WI38 (cell line): ENCODE results near the gene TEKT5.

Experiments
- H3K4me3 ChIP-seq: 2 replicates; pipeline ENCODE4 v1.5.1; 2011; ENCODE audit warnings: low read depth, mild to moderate bottlenecking, control low read depth, low read length
- CTCF ChIP-seq: IDR thresholded peaks from 2 replicates; pipeline ENCODE4 v1.5.1; 2012; ENCODE audit warnings: low read depth, mild to moderate bottlenecking, control low read depth, low read length

Gene TEKT5

GRCh38 chr16:10594312-10594950, 100.3 kb downstream of the TEKT5 start:
- no peak for TF ChIP-seq CTCF

GRCh38 chr16:10592611-10593010, 102.1 kb downstream of the TEKT5 start:
- TF ChIP-seq CTCF: no peak
- no peak overlapping the region for H3K4me3 ChIP-seq

More at GRCh38 chr16:10594312-10594950, 100.3 kb downstream of the TEKT5 start:
- no peak overlapping the region for H3K4me3 ChIP-seq

- no peak for TF ChIP-seq CTCF
- H3K4me3 ChIP-seq: no peak overlapping the region
Measured at GRCh38 chr16:10590342-10590741, 104.4 kb downstream of the TEKT5 start.

GRCh38 chr16:10589109-10589508, 105.6 kb downstream of the TEKT5 start:
- TF ChIP-seq CTCF: no peak
- H3K4me3 ChIP-seq: no peak overlapping the region

- no peak for TF ChIP-seq CTCF
- no peak overlapping the region for H3K4me3 ChIP-seq
Measured at GRCh38 chr16:10587622-10588021, 107.1 kb downstream of the TEKT5 start.

- no peak overlapping the region for H3K4me3 ChIP-seq
- no peak for TF ChIP-seq CTCF
Measured at GRCh38 chr16:10584981-10585438, 109.7 kb downstream of the TEKT5 start.

- H3K4me3 ChIP-seq: no peak overlapping the region
- TF ChIP-seq CTCF: no peak
Measured at GRCh38 chr16:10583269-10583668, 111.5 kb downstream of the TEKT5 start.
